Neural crest cell (in vitro differentiated cells): ENCODE measurements around the gene ADCK1. TPM values are rescaled to one million over a fixed set of nuclear protein-coding genes. Genes with fewer than 3 reads are reported as not detected.
A peak's percentile ranks its signal among the peaks of the same experiment; 100 is the strongest.

Experiments
- DNase-seq: peaks from one replicate; pipeline ENCODE4 v3.0.0; 2021; ENCODE audit warnings: low read depth, mixed read lengths, low spot score
- H3K27ac Mint-ChIP-seq: one replicate; pipeline ENCODE4 v1.8.0; 2021; ENCODE audit warnings: mild to moderate bottlenecking, mixed read lengths; ENCODE audit not compliant: unreplicated experiment
- H3K27me3 Mint-ChIP-seq: 2 replicates; pipeline ENCODE4 v1.8.0; 2021; ENCODE audit warnings: low read depth, mild to moderate bottlenecking, mixed read lengths
- H3K36me3 Mint-ChIP-seq: 2 replicates; pipeline ENCODE4 v1.8.0; 2021; ENCODE audit warnings: low read depth, mild to moderate bottlenecking, mixed read lengths
- H3K4me1 Mint-ChIP-seq: 2 replicates; pipeline ENCODE4 v1.8.0; 2021; ENCODE audit warnings: mixed read lengths
- H3K4me3 Mint-ChIP-seq: one replicate; pipeline ENCODE4 v1.8.0; 2021; ENCODE audit warnings: mild to moderate bottlenecking, mixed read lengths
- H3K9me3 Mint-ChIP-seq: 2 replicates; pipeline ENCODE4 v1.8.0; 2021; ENCODE audit warnings: mixed read lengths
- total RNA-seq: library from RNA; stranded (reverse); gene quantifications from 2 replicates; pipeline ENCODE4 v1.2.1, GENCODE V29; 2021
- TF ChIP-seq, protein P1 (sequence below): fragments of 200-600 bp; sonication (generic); conservative IDR thresholded peaks from 2 replicates; pipeline ENCODE4 v1.5.0; 2021; ENCODE audit warnings: antibody characterized with exemption, mild to moderate bottlenecking

ADCK1 gene
- total RNA-seq, 1 donor from 2014 or later, result 9.0 TPM

- Mint-ChIP-seq H3K36me3 (no peaks in the 10 kb centered on the region), H3K4me1 (no peaks in the 10 kb centered on the region), H3K4me3 (no peak overlapping the region), H3K27ac (no peak overlapping the region), H3K9me3 (no peaks in the 10 kb centered on the region), H3K27me3 (no peaks in the 10 kb centered on the region)
- TF ChIP-seq, protein P1, sequence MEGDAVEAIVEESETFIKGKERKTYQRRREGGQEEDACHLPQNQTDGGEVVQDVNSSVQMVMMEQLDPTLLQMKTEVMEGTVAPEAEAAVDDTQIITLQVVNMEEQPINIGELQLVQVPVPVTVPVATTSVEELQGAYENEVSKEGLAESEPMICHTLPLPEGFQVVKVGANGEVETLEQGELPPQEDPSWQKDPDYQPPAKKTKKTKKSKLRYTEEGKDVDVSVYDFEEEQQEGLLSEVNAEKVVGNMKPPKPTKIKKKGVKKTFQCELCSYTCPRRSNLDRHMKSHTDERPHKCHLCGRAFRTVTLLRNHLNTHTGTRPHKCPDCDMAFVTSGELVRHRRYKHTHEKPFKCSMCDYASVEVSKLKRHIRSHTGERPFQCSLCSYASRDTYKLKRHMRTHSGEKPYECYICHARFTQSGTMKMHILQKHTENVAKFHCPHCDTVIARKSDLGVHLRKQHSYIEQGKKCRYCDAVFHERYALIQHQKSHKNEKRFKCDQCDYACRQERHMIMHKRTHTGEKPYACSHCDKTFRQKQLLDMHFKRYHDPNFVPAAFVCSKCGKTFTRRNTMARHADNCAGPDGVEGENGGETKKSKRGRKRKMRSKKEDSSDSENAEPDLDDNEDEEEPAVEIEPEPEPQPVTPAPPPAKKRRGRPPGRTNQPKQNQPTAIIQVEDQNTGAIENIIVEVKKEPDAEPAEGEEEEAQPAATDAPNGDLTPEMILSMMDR, result no peak
- no peak for DNase-seq
These were observed 22.4 kb downstream of the ADCK1 start for GRCh38 chr14:77822307-77822706.

DNA sequence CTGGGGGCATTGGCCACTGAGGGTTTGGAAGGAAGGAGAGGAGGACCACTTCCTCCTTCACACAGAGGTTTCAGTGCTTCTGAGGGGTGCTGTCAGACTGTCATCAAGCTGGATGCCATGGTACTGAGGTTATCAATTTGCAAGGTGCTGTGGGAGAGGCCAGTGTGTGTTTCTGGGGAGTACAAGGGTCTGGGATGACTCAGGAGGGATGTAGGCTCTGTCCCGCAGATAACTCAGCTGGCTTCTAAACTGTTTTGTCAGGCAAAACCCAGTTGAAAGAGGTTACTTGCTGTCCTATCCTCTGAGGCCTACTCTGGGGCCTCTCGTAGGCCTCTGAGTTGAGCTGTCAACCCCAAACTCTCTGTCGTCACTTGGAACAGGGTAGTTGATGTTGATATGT lies 22.8 kb downstream of the ADCK1 start:
- DNase-seq, result no peak
- Mint-ChIP-seq H3K9me3 (no peaks in the 10 kb centered on the region), H3K27ac (no peak overlapping the region), H3K27me3 (no peaks in the 10 kb centered on the region), H3K4me1 (no peaks in the 10 kb centered on the region), H3K36me3 (no peaks in the 10 kb centered on the region), H3K4me3 (no peak overlapping the region)
- TF ChIP-seq, protein P1, result no peak

- H3K9me3 Mint-ChIP-seq, result no peaks in the 10 kb centered on the region
- DNase-seq, result no peak
- H3K36me3 Mint-ChIP-seq, result no peaks in the 10 kb centered on the region
- no peaks in the 10 kb centered on the region for H3K27me3 Mint-ChIP-seq
- no peak overlapping the region for H3K27ac Mint-ChIP-seq
- H3K4me3 Mint-ChIP-seq, result no peak overlapping the region
- H3K4me1 Mint-ChIP-seq, result no peaks in the 10 kb centered on the region
- TF ChIP-seq, protein P1, result no peak
These were observed 23.5 kb downstream of the ADCK1 start for GRCh38 chr14:77823378-77823777.

DNA sequence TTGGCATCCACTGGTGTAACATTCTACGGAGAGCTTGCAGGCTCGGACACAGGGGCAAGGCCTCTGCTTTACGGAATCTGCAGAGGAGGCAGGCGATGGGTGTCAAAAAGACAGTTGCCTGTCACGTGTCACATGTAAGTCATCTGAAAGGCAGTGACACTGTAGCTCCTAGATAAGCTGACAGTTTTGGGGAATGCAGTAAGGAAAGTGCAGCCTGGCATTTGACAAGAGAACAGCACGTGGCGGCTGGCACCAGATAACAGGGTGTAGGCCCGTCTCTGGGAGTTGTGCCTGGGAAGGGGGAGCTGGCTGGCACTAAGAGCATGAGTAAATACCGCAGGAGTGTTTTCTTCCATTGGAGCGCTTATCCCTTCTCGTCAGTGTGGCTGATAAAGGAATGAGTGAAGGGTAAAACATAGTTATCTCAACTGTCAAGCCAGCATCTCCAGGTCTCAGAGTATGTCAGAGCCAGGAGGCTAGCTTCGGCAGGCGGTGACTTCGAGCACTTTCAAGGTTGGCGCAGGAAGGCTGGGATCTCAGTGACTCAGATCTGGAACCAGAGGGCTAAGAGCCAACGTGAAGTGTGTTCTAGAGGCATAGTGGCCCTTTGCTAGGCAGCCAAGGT lies 26.1 kb downstream of the ADCK1 start:
- H3K36me3 Mint-ChIP-seq, result no peaks in the 10 kb centered on the region
- no peaks in the 10 kb centered on the region for H3K9me3 Mint-ChIP-seq
- peak overlapping the region; percentile 59 for H3K27ac Mint-ChIP-seq
- H3K4me3 Mint-ChIP-seq, result no peak overlapping the region
- H3K27me3 Mint-ChIP-seq, result no peaks in the 10 kb centered on the region
- H3K4me1 Mint-ChIP-seq, result no peaks in the 10 kb centered on the region
- no peak for DNase-seq
- TF ChIP-seq, protein P1, result no peak

DNA sequence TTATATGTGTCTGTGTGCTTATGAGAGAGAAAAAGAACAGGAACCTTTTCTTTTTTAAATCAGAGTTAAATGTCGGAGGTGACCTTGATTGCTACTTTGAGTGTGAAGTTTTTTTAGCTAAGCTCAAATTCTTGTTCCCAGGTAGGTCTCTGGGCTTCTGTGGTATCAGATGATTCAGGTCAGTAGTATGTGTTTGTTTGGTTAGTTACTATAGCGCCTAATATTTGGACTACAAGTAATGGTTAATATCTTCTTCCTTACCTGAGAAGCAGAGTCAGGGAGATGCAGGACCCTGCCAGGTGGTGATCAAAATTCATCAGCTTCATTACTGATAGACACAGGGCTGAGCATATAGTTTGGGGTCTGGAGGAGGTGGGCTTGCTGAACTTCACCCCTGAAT lies 30.8 kb downstream of the ADCK1 start:
- H3K9me3 Mint-ChIP-seq, result no peaks in the 10 kb centered on the region
- TF ChIP-seq, protein P1, result no peak
- DNase-seq, result no peak
- H3K27me3 Mint-ChIP-seq, result no peaks in the 10 kb centered on the region
- no peaks in the 10 kb centered on the region for H3K4me1 Mint-ChIP-seq
- no peaks in the 10 kb centered on the region for H3K36me3 Mint-ChIP-seq
- no peak overlapping the region for H3K4me3 Mint-ChIP-seq
- H3K27ac Mint-ChIP-seq, result peak overlapping the region; percentile 50

DNA sequence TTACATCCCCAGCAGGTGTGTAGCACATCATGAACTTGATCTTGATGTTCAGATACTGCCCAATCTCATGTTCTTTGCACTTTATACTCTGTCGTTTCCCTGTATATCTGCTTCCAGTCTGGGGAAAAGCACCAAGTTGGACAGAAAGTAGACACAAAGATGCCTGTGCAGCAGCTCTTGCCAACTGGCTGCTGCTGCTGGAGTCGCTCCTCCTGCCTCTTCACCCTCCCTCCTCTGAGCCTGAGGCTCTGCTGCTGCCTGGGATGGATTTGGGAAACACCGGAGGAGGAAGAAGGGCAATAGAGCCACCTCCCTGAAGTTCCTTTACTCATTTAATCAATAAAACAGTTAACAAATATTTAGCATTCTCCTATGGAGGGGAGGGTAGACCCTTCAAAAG lies 32.4 kb downstream of the ADCK1 start:
- H3K27me3 Mint-ChIP-seq, result no peaks in the 10 kb centered on the region
- DNase-seq, result no peak
- H3K36me3 Mint-ChIP-seq, result no peaks in the 10 kb centered on the region
- no peaks in the 10 kb centered on the region for H3K4me1 Mint-ChIP-seq
- H3K9me3 Mint-ChIP-seq, result no peaks in the 10 kb centered on the region
- TF ChIP-seq, protein P1, result no peak
- H3K27ac Mint-ChIP-seq, result no peak overlapping the region
- no peak overlapping the region for H3K4me3 Mint-ChIP-seq
